Measurements from ENCODE around the gene PRR4.

The PRR4 gene

GRCh38 chr12:10801741-10802140, 47.5 kb downstream of the PRR4 start:
- H3K4me3 ChIP-seq (ENCODE audit: low read length in 2 of 2) = no peak overlapping the region
- H3K36me3 ChIP-seq (ENCODE audit: control insufficient read depth in 2 of 2, insufficient read depth in 2 of 2, low read length in 2 of 2) = no peaks in the 10 kb centered on the region
- H3K27ac ChIP-seq (ENCODE audit: low read length) = no peak overlapping the region
- no peaks in the 10 kb centered on the region for H3K9me3 ChIP-seq (ENCODE audit: control insufficient read depth in 2 of 2, low read length in 2 of 2)
- H3K4me1 ChIP-seq (ENCODE audit: control insufficient read depth, insufficient read depth, low read length) = no peaks in the 10 kb centered on the region
- no peaks in the 10 kb centered on the region for H3K27me3 ChIP-seq (ENCODE audit: control insufficient read depth in 1 of 2, insufficient read depth in 2 of 2, low read length in 2 of 2)
- H3K9ac ChIP-seq (ENCODE audit: low read length in 2 of 2) = no peak overlapping the region

Measured in stomach smooth muscle (tissue), 2 donors.